HG02852 (cell line): Measurements from ENCODE around the gene FGGY.
"Not testable (repeated sequence)": the region's sequence is repeated elsewhere in the genome, so short reads cannot be mapped to it uniquely, and the experiment has no call there.

ENCODE experiments used
- ATAC-seq: cut with Tn5 transposase; IDR thresholded peaks from one replicate; pipeline ENCODE4 v1.9.1; 2021; ENCODE audit warnings: mild to moderate bottlenecking, moderate library complexity; ENCODE audit not compliant: unreplicated experiment

FGGY gene

GRCh38 chr1:59477286-59477685, 180.4 kb downstream of the FGGY start:
- ATAC-seq, result no peak

- ATAC-seq, result no peak
These were observed 181.0 kb downstream of the FGGY start for GRCh38 chr1:59477867-59478266.

GRCh38 chr1:59478822-59479221, 181.9 kb downstream of the FGGY start:
- ATAC-seq, result no peak

GRCh38 chr1:59480188-59480888, 183.4 kb downstream of the FGGY start:
- no peak for ATAC-seq

GRCh38 chr1:59481881-59482505, 185.1 kb downstream of the FGGY start:
- no peak for ATAC-seq

GRCh38 chr1:59482986-59483385, 186.1 kb downstream of the FGGY start:
- ATAC-seq, result no peak

- no peak for ATAC-seq
These were observed 187.2 kb downstream of the FGGY start for GRCh38 chr1:59484096-59484495.

- no peak for ATAC-seq
These were observed 188.3 kb downstream of the FGGY start for GRCh38 chr1:59485171-59485570.

GRCh38 chr1:59485949-59486348, 189.1 kb downstream of the FGGY start:
- no peak for ATAC-seq

GRCh38 chr1:59486615-59487014, 189.7 kb downstream of the FGGY start:
- ATAC-seq, result no peak

GRCh38 chr1:59487335-59488031, 190.6 kb downstream of the FGGY start:
- no peak for ATAC-seq

GRCh38 chr1:59492500-59492899, 195.6 kb downstream of the FGGY start:
- ATAC-seq, result no peak

GRCh38 chr1:59494145-59494833, 197.4 kb downstream of the FGGY start:
- ATAC-seq, result no peak

GRCh38 chr1:59496156-59496555, 199.3 kb downstream of the FGGY start:
- not testable (repeated sequence) for ATAC-seq

- no peak for ATAC-seq
These were observed 200.7 kb downstream of the FGGY start for GRCh38 chr1:59497616-59498015.

GRCh38 chr1:59498640-59499039, 201.7 kb downstream of the FGGY start:
- ATAC-seq, result no peak

- ATAC-seq, result no peak
These were observed 202.5 kb downstream of the FGGY start for GRCh38 chr1:59499273-59499942.

GRCh38 chr1:59499943-59500569, 203.2 kb downstream of the FGGY start:
- no peak for ATAC-seq

GRCh38 chr1:59500950-59501742, 204.3 kb downstream of the FGGY start:
- ATAC-seq, result no peak
